Retinal pigment epithelial cell (primary cell): ENCODE measurements around the gene TSPAN32.

Experiments
- DNase-seq: peaks from one replicate; pipeline ENCODE4 v3.0.0-alpha.2; 2010; ENCODE audit warnings: low read depth
- H3K4me3 ChIP-seq: 2 replicates; pipeline ENCODE4 v1.5.1; 2011; ENCODE audit warnings: mild to moderate bottlenecking, low read length, control low read depth, moderate library complexity
- TF ChIP-seq, protein P1 (sequence below): conservative IDR thresholded peaks from 2 replicates; pipeline ENCODE4 v1.5.1; 2011; ENCODE audit warnings: low read depth, low read length, control low read depth, inconsistent platforms

Gene TSPAN32

DNA sequence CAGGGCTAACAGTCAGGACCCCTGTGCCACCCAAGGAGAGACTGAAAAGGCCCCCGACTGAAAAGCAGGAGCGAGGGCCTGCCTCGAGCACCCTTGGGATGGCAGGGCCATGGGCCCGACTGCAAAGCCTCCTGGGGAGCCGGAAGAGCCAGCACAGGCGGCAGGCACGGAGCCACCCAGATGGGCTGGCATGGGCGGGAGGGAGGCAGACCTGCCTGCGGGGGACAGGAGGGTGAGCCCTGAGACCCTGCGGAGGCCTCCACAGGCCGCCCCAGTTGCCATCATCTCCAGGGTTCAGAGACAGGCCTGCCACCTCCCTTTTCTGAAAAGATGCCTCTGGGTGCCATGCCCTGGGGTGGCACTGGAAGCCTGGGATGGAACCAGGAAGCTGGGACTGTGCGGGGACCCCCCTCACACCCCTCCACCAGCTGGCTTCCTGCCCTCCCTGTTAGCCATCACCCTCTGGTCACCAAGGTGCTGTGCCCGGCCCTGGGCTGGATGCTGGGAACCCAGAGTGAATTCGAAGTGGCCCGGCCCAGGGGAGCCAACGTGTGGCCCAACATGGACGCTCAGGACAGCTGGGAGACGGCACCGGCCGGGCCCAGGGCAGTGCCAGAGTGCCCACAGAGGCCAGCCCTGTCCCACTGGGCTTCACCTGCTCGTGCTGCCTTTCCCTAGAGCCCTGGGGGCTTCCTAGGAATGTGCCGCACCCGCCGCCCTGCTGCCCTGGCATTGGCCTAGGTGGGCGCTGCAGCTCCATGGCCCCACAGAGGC is 13.8 kb downstream of the TSPAN32 start:
- no peak for DNase-seq
- TF ChIP-seq, protein P1, sequence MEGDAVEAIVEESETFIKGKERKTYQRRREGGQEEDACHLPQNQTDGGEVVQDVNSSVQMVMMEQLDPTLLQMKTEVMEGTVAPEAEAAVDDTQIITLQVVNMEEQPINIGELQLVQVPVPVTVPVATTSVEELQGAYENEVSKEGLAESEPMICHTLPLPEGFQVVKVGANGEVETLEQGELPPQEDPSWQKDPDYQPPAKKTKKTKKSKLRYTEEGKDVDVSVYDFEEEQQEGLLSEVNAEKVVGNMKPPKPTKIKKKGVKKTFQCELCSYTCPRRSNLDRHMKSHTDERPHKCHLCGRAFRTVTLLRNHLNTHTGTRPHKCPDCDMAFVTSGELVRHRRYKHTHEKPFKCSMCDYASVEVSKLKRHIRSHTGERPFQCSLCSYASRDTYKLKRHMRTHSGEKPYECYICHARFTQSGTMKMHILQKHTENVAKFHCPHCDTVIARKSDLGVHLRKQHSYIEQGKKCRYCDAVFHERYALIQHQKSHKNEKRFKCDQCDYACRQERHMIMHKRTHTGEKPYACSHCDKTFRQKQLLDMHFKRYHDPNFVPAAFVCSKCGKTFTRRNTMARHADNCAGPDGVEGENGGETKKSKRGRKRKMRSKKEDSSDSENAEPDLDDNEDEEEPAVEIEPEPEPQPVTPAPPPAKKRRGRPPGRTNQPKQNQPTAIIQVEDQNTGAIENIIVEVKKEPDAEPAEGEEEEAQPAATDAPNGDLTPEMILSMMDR = no peak
- no peak overlapping the region for H3K4me3 ChIP-seq

DNA sequence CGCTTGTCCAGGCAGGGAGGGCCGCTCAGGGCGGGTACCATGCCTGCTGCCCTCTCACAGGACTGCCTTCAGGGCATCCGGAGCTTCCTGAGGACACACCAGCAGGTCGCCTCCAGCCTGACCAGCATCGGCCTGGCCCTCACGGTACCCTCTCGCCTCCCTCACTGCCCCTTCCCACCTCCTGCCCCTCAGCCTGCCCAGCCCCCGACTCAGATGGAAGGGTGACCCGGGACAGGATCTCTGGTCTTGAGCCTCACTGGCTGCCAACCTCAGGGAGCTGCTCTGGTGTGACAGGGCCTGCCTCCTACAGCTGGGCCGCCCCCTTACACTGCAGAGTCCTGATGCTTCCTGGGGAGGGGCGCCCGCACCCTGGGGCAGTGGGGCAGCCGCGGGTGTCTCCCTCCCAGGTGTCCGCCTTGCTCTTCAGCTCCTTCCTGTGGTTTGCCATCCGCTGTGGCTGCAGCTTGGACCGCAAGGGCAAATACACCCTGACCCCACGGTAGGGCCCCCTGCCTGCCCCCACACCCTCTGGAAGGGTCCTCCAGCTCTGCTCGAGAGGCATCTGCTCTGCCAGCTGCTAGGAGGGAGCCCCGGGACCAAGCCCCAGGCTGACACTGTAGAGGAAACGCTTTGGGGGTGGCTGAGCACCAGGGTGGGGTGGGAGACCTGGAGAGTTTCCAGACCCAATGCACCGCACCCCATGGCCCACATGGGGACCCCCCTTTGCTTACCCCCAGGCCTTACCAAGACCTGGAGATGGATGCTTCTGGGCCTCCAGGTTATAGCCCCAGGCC is 14.6 kb downstream of the TSPAN32 start:
- no peak for DNase-seq
- H3K4me3 ChIP-seq = no peak overlapping the region
- TF ChIP-seq, protein P1 = no peak

DNA sequence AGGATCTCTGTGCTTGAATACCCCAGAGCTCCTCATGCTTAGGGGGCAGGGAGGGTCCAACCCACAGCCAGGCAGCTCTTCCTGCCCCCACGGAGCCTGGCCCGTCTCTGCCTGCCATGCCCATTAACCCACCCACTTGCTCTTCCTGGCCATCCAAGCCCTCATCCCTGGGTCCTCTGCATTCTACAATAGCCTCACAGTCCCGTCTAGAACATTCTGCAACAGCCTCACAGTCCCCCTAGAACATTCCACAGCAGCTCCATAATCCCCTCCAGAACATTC is 15.1 kb downstream of the TSPAN32 start:
- no peak for DNase-seq
- no peak overlapping the region for H3K4me3 ChIP-seq
- TF ChIP-seq, protein P1 = no peak

DNA sequence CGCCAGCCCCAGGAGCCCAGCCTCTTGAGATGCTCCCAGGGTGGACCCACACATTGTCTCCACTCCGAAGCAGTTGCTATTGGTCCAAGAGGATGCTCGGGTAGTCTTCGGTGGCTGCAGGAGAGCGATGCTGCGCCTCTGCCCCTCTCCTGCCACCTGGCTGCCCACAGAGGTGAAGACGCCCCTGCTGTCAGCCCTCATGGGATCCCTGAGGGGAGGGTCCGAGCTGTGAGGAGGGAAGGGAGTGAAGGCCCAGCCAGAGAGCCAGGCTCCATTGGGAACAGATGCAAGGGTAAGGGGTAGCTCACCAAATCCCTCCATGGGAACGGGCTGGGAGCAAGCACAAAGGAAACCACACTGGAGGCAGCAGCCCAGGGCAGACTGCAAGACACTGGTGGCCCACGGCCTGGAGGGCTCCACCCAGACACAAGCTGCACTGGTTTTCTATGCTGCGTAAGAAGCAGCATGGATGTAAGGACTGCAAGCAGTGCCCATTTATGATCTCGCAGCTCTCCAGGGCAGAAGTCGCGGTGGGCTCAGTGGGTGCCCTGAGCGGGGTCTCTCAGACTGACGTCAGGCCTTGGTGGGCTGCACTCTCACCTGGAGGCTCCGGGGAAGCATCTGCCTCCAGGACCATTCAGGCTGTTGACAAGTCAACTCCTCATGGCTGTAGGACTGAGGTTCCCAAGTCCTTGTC is 15.7 kb downstream of the TSPAN32 start:
- no peak for DNase-seq
- no peak overlapping the region for H3K4me3 ChIP-seq
- TF ChIP-seq, protein P1 = no peak

DNA sequence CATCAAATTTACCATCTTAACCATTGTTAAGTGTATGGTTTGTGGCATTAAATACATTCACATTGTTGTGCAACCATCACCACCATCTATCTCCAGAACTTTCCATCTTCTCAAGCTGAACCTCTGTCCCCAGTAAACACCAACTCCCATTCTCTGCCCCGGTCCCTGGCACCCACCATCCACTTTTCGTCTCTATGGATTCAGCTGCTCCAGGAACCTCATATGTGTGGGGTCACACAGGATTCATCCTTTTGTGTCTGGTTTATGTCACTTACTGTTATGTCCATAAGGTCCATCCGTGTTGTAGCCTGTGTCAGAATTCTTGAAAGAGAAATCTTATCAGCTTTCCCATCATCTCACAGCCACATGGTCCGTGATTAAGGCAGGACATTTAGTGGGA is 16.3 kb downstream of the TSPAN32 start:
- no peak overlapping the region for H3K4me3 ChIP-seq
- DNase-seq = no peak
- TF ChIP-seq, protein P1 = no peak

DNA sequence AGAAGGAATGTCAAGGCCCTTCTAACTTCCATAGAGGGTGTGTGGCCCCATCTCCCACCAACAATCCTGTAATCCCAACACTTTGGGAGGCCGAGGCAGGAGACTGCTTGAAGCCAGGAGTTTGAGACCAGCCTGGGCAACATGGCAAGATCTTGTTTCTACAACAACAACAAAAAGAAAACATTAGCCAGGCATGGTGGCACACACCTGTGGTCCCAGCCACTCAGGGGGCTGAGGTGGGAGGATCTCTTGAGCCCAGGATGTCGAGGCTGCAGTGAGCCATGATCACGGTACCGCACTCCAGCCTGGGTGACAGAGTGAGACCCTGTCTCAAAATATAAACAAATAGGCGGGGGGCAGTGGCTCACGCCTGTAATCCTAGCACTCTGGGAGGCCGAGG is 16.9 kb downstream of the TSPAN32 start:
- no peak for DNase-seq
- no peak overlapping the region for H3K4me3 ChIP-seq
- TF ChIP-seq, protein P1 = no peak
